Measurements from ENCODE around the gene ACAD11. TPM values are rescaled to one million over a fixed set of nuclear protein-coding genes. Genes with fewer than 3 reads are reported as not detected.
"Not testable (repeated sequence)": the region's sequence is repeated elsewhere in the genome, so short reads cannot be mapped to it uniquely, and the experiment has no call there.

The ACAD11 gene
- polyA plus RNA-seq, 4 donors = 30.5 to 45.1 (median 34.2) TPM

DNA sequence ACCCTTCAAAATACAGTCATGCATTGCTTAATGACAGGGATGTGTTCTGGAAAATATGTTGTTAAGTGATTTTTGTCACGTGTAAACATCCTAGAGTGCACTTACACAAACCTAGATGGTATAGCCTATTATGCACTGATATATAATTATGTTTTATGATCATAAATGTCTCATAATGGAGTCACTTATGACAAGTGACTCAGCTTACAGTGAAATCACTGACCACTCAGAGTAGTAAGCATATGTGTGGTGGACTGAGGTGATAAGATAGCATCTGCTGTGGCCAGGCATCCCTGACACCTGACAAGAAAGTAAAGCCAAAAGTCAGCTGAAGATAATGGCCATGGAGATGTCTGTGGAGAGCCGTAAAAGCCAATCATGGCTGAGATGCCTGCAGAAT lies 5.4 kb downstream of the ACAD11 start:
- no peak for DNase-seq (ENCODE audit: low read depth in 4 of 4, low spot score in 3 of 4)

DNA sequence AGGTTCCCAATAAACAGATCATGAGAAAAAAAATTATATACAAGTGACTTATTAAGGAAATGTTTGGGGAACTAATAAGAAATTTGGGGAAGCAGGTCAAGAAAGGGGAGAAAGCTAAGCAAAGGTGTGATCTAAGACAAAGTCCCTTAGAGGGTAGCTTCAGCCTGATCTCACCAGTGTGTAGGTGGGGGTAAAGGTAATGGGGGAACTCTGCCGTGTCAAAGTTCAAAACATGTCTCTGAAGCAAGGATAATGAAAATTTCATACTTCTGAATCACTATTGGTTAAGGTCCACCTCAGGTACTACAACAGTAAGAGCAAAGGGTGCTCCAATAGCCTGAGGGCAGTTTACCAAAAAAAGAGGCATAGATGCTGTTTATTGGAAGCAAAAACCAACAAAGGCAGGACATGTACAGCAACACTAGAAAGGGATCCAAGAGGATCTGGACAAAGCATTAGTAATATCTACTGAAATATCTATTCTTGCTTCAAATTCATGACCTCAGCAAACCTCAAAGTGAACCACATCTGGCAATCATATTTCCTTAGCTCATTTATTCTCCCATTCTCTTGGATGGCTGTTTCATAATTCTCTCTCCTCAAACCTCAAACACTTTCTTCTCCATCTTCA lies 6.9 kb downstream of the ACAD11 start:
- no peak for DNase-seq (ENCODE audit: low read depth in 4 of 4, low spot score in 3 of 4)

DNA sequence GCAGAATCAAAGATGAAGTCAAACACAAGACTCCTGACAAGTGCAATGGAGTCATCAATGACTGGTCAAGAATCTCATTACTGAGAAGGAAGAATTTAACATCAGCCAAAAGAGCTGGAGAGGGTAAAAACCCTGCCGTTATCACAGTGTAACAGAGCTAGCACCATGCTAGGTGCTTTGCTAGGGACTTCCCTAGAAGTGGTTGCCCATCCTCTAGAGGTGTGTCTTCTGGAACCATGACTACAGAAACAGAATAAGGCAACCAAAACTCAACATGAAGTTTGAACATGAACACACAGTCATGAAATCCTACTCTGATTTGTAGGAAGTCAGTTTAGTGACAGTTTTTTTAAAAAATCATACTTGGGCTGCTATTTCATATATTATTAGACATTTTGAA lies 9.5 kb downstream of the ACAD11 start:
- no peak for DNase-seq (ENCODE audit: low read depth in 4 of 4, low spot score in 3 of 4)

DNA sequence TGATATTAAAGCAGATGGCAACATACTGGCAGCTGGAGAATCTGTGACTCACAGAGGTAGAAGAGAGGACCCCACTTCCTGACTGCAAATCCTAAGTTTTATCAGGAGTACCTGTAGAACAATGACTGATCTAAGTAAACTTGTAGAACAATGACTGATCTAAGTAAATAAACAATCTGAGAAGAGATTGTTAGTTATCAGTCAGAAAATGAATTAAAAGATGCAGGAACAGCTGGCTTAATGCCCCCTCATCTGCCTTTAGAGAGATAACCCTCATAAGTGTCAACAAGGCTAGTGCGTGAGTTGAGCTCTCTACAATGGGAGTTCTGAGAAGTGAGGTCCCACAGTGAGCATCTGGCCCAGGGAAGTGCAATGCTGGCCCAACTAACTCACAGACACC lies 14.6 kb downstream of the ACAD11 start:
- DNase-seq (ENCODE audit: low read depth in 4 of 4, low spot score in 3 of 4) = no peak

DNA sequence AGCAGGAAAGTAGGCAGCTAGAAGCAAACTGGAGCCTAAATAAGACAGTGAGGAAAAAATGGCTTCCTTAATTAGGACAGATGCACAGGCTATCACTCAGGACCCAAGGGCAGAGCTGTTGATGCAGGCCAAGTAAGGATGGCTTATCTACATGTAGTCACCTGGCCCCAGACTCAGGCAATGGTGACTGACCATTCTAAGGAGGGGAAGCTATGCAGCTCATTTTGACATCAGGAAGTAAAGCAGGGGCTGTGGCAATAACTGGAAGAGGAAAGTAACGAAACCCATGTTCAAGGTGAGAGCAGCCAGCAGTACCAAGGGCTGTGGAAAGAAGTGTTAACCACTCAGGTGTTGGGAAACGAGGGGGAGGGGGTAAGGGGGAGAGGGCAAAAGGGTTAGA lies 16.2 kb downstream of the ACAD11 start:
- DNase-seq (ENCODE audit: low read depth in 4 of 4, low spot score in 3 of 4) = no peak

DNA sequence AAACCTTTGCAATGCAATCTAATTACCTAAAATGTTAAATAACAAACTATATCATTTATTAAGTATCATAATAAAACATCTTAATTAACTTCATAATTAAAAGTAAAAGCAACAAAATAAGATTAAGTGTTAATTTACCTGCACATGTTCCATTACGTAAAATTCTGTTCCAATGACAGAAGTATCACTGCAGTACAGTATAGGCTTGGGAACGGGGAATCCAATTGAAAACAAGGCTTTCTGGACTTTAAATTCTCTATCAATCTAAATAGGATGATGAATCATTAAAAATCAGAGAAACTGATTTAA lies 17.1 kb downstream of the ACAD11 start:
- no peak for DNase-seq (ENCODE audit: low read depth in 4 of 4, low spot score in 3 of 4)

DNA sequence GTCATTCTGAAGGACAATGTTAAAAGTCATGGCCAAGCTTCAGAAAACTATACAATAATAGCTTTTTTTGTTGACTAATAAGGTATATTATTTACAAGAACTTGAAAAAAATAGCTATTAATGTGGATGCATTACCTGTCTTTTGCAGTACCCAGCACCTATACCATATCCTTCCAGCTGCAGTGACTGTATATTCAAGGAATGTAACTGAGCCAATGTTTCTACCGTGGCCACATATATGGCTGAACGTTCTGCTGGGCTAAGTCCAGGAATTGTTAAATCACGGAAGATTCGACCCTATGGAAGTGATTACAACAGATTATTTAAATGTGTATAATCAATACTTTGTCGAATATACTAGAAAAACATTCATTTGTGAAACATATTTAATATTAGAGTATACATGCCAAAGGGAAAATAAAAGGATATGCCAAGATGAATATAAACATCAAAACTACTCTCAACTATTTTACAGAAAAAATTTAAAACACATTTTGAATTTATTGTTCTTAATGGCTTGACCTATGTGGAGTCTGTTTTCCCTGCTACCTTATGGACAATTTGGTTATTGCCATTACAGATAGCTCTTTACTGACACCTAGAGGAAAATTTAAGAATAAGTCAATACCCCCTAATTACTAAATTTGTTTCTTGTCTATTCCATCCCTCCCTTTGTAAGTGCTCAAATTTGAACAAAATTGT lies 17.6 kb downstream of the ACAD11 start:
- DNase-seq (ENCODE audit: low read depth in 4 of 4, low spot score in 3 of 4) = peak in 3 of 4 donors; percentile 16 to 25 (median 20)

DNA sequence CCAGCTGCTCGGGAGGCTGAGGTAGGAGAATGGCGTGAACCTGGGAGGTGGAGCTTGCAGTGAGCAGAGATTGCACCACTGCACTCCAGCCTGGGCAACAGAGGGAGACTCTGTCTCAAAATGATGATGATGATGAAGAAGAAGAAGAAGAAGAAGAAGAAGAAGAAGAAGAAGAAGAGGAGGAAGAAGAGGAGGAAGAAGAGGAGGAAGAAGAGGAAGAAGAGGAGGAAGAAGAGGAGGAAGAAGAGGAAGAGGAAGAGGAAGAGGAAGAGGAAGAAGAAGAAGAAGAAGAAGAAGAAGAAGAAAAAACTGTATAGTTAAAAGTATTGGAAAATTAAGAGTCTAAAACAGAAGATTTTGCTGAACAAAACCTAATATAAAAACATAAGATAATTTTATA lies 18.2 kb downstream of the ACAD11 start:
- DNase-seq (ENCODE audit: low read depth in 4 of 4, low spot score in 3 of 4) = not testable (repeated sequence)

DNA sequence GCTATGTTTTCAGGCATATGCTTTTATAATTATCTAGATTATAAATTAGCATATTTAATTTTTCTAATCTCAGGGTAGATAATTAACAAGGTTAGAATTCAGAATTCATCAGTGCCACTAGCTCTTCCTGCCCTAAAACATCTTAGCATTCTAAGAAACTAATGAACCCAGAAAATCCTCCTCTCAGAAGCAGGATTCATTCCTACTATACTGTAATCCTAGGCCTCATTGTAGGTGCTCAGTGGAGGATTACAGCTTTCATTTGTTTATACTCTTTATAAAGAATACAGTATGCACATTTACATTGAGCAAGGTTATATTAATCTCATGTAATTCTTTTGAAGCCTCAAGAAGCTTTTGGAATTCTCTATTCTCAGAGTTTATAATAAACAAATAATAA lies 20.9 kb downstream of the ACAD11 start:
- no peak for DNase-seq (ENCODE audit: low read depth in 4 of 4, low spot score in 3 of 4)

DNA sequence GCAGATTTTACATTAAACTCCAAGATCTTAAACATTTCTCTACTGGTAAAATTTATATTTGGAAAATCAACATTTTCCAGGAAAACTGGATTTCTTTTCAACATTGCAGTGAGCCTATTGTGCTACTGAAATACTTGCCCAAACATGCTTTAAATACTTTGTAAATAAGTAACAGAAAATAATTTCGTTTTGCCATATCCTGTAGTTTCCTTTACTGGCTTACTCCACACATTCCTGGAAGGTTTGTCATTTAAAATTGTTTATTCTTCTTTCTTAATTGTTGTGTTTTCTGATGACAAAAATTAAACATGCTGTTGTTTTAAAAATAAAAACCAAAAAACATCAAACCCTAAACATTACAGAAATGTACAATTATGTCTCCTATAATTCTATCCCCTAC lies 22.0 kb downstream of the ACAD11 start:
- DNase-seq (ENCODE audit: low read depth in 4 of 4, low spot score in 3 of 4) = no peak

DNA sequence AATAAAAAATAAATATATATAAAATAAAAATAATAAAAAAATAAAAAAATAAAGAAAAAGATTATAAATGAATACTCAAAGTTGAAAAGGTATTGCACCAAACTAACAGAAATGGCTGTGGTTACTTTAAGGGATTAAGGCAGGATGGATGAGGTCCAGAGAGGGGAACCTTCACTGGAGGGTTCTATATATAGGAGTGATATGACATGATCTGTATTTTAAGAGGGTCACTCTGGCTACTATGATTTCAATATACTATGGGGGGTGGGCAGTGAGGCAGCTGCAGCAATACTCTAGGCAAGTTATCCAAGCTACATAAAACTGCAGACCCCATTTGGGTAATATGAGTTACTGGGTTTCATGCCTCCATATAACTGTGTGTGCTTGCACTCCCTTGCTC lies 24.6 kb downstream of the ACAD11 start:
- DNase-seq (ENCODE audit: low read depth in 4 of 4, low spot score in 3 of 4) = no peak

DNA sequence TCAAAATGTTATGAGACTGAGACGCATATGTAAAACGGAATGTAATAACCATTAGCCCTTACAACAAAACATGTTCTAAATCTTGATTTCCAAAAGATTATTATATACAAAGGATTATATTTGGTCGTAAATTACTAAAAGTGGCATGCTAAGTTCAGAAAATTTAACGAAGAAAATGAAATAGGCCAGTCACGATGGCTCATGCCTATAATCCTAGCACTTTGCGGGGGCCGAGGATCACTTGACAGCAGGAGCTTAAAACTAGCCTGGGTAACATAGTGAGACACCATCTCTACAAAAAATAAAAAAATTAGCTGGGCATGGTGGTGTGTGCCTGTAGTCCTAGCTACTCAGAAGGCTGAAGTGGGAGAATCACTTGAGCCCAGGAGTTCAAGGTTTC lies 29.0 kb downstream of the ACAD11 start:
- DNase-seq (ENCODE audit: low read depth in 4 of 4, low spot score in 3 of 4) = no peak

DNA sequence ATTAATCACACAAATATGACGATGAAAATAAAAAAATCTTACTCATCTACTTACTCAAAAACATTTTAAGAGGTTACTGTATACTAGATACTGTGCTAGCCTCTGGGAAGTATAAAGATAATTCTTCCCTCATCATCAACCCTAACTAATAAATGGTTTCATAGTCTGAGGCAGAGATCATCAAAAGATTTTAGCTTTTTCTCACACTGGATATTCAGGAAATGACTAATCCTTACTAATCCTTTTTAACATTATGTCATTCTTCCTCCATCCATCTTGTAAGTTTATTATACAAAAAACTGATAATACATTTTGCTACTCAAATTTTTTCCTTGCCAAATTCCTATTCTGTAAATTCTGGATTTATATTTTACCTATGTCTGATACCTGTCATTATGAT lies 29.7 kb downstream of the ACAD11 start:
- no peak for DNase-seq (ENCODE audit: low read depth in 4 of 4, low spot score in 3 of 4)

DNA sequence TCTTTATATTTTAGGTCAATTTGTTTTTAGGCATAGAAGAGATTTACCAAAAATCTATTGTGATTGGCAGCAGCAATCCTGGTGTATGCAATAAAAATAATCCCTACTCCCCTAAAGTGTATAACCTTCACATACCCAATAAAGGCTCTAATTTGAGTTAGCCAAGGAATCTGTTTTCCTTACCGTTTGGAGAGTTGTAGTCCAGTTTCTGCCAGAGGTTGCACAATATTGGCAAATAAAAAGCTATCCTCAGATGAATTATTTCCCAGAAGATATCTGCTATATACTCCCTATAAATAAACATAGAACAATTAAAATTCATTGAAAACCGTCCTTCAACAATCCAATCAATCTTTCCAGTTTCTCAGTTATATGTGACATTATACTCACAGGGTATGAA lies 31.5 kb downstream of the ACAD11 start:
- no peak for DNase-seq (ENCODE audit: low read depth in 4 of 4, low spot score in 3 of 4)

DNA sequence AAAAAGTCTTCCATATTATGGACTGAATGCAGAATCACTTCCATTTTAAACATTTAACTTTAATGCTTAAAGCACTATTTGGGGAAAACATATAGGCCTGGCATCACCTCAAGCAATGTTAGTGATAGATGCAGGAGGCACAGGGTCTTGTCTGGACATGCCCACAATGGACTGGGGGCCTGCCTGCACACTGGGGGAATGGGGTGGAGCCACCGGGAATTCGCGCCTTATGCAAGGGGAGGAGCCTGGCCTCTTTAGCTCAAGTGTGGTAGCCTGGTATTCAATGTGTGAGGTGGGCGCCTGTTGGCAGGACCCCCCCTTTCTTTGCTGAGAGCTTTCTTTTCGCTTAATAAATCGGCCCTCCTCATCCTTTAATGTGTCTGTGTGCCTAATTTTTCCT lies 32.7 kb downstream of the ACAD11 start:
- no peak for DNase-seq (ENCODE audit: low read depth in 4 of 4, low spot score in 3 of 4)

DNA sequence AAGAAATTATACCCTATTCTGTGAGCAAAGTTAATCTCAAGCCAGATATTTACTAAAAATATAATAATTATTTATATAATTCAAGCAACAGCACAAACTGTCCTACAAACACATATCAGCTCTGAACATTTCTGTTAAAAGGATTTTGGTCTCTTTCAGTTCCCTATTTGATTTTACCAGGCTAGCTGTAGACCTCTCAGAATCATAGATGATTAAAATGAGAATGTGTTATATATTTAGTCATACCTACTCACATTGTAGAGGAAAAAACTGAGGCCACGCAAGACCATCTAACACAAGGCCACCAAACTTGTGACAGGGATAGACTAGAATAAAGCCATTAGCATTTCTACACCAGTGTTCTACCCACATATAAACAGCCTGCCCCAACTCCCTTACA lies 34.0 kb downstream of the ACAD11 start:
- no peak for DNase-seq (ENCODE audit: low read depth in 4 of 4, low spot score in 3 of 4)

DNA sequence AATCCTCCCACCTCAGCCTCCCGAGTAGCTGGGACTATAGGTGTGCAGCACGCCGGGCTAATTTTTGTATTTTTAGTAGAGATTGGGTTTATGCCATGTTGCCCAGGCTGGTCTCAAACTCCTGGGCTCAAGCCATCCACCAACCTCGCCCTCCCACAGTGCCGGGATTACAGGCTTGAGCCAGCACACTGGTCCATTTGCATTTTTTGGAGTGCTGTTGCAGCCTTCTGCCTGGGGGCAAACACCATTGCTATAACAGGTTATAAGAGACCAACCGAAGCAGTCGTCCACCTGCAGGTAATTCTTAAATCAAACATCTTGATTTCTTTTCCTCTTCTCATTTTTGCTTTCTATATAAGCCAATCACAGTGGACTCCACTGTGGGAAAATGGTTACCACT lies 34.8 kb downstream of the ACAD11 start:
- DNase-seq (ENCODE audit: low read depth in 4 of 4, low spot score in 3 of 4) = no peak

DNA sequence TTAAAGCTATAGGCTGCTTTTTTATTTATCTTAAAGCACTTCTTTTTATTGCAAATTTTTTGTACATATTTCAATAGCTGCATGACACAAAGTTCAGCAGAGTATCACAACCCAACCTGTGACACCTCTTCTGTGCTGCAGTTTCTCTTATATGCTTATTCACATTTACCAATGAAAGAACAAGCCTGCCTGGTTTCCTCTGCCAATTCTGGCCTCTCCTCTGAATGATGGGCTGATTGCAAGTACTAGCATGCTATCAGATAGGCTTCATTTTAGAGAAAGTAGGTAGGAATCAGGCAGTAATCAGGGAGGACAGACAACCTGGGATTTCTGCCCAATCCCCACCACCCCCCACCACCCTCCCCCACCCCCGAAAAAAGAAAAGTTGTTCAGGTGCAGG lies 36.0 kb downstream of the ACAD11 start:
- DNase-seq (ENCODE audit: low read depth in 4 of 4, low spot score in 3 of 4) = no peak

DNA sequence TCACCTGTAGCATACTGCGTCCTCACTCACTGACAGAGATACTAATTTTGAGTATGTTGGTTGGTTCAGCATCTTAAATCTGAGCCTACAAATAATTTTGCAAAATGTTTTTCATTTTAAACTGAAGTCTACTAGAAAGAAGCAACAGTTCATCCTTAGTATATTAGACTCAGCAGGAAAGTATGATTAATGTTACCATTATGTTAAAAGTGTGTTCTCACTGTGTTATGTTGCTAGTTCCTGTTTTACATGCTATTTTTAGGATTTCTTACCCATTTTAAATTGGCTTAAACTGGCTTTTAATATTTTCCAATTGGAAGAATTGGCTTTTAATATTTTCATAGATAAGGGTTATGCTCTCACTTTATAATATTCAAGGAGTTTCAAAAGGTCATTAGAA lies 36.8 kb downstream of the ACAD11 start:
- no peak for DNase-seq (ENCODE audit: low read depth in 4 of 4, low spot score in 3 of 4)

DNA sequence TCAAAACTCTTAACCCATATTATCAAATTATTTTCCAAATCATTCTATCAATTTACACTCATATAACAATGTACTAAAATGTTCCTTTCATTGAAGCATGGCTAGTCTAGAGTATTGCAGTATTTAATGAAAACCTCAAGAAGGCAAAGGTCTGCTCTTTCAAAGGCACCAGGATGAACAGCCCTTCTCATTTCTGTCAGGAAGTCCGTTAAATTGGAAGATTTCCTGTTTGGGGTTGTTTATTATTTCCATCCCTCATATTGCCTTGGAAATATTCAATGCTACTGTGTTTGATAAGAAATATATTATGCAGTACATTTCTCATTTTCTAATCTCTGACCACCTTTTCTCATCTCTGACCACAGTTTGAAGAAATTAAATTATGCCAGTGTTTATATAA lies 37.5 kb downstream of the ACAD11 start:
- DNase-seq (ENCODE audit: low read depth in 4 of 4, low spot score in 3 of 4) = no peak

DNA sequence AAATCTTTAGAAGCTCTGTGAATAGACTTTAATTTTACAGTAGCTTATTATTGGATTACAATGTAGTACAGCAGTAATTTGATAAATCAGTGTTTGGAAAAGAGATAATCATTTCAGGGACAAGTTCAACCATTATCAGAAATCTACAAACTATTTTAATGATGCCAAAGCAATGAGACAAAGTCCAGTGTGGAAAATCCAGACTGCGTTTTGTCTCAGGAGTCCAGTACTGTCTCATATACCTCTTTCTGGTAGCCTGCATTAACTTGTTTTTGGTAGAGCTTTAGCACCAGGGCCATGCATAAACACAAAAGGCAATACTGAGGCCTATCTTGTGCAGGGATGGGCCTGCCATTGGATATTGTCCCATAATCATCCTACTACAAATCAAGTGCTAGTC lies 42.8 kb downstream of the ACAD11 start:
- no peak for DNase-seq (ENCODE audit: low read depth in 4 of 4, low spot score in 3 of 4)

DNA sequence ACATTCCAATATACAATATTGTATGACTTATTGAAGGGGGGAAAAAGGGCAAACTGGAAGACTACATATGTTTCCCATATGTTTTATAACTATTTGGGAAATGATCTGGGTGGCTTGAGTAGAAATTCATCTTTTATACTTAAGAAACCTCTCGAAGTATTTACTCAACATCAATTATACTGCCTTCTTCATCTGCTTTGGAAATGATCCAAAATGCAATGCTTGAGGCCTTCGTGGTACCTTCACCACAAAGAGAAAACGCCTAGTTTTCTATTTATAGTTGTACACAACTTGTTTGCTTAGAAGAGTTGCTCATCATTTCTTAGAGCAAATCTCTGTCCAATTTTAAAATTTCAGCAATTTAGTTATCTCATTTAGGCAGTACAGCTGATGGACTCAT lies 43.7 kb downstream of the ACAD11 start:
- no peak for DNase-seq (ENCODE audit: low read depth in 4 of 4, low spot score in 3 of 4)

DNA sequence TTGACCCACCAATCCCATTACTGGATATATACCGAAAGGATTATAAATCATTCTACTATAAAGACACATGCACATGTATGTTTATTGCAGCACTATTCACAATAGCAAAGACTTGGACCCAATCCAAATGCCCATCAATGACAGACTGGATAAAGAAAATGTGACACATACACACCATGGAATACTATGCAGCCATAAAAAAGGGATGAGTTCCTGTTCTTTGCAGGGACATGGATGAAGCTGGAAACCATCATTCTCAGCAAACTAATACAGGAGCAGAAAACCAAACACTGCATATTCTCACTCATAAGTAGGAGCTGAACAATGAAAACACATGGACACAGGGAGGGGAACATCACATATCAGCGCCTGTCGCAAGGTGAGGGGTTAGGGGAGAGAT lies 44.3 kb downstream of the ACAD11 start:
- DNase-seq (ENCODE audit: low read depth in 4 of 4, low spot score in 3 of 4) = not testable (repeated sequence)

All from right renal pelvis (tissue), 4 donors.